Body of pancreas (tissue), 4 donors: ENCODE data around the gene IL34. TPM values are rescaled to one million over a fixed set of nuclear protein-coding genes. Genes with fewer than 3 reads are reported as not detected.

ENCODE experiments used
- ATAC-seq: fragments of 150-250 bp; one replicate; pipeline ENCODE4 v1.9.1; 2016
- DNase-seq, 4 donors: peaks; one replicate each; pipeline ENCODE4 v3.0.0-alpha.2; 2019
- H3K27ac ChIP-seq, 4 donors: fragments of 200-600 bp; sonication (generic); 1 replicate in 3 of 4; 2 replicates in 1 of 4; pipeline versions ENCODE4 v1.5.1 to v1.6.1; 2016 to 2019; ENCODE audit warnings: mild to moderate bottlenecking in 1 of 4, mixed read lengths in 1 of 4, moderate library complexity in 1 of 4
- H3K27me3 ChIP-seq, 2 donors: fragments of 200-600 bp; sonication (generic); one replicate each; pipeline ENCODE4 v1.6.0; 2016; ENCODE audit warnings: mild to moderate bottlenecking in 1 of 2
- H3K36me3 ChIP-seq, 2 donors: fragments of 200-600 bp; sonication (generic); replicated peaks in 1 of 2; 2 replicates each; pipeline ENCODE4 v1.5.1; 2016; ENCODE audit warnings: low read depth in 2 of 2; ENCODE audit not compliant: insufficient read depth in 1 of 2
- H3K4me1 ChIP-seq: fragments of 200-600 bp; sonication (generic); one replicate; pipeline ENCODE4 v1.6.0; 2016
- H3K4me3 ChIP-seq, 2 donors: fragments of 200-600 bp; sonication (generic); 1 replicate in 1 of 2; 2 replicates in 1 of 2; pipeline ENCODE4 v1.5.1; 2016 to 2019
- H3K9me3 ChIP-seq, 3 donors: fragments of 200-600 bp; sonication (generic); 1 replicate in 2 of 3; 2 replicates in 1 of 3; pipeline ENCODE4 v1.5.1; 2016
- CTCF ChIP-seq, 7 experiments: fragments of 450-650 bp in 4 of 7; fragments of 200-600 bp in 3 of 7; sonication (generic) in 3 of 7; IDR thresholded peaks; one replicate each; pipeline ENCODE4 v1.5.1; 2016 to 2019; ENCODE audit warnings: antibody characterized with exemption in 7 of 7
- POLR2A ChIP-seq, 3 donors: fragments of 450-650 bp; IDR thresholded peaks; one replicate each; pipeline ENCODE4 v1.6.1; 2016; ENCODE audit warnings: antibody characterized with exemption in 3 of 3, mild to moderate bottlenecking in 2 of 3
- WGBS, 2 donors: methylation state at CpG; one replicate each; pipeline ENCODE4 v1.1.5; 2017; 5-methylcytosine and 5-hydroxymethylcytosine counted together
- intact Hi-C: fragments of 100-400 bp; cut with DNase I; formaldehyde crosslinking; loops from one replicate; pipeline ENCODE4 v1.15.1; 2023
- total RNA-seq, 2 donors: library from RNA; depleted of rRNA; stranded (reverse); fragments of >200 nt; gene quantifications; one replicate each; pipeline ENCODE4 v1.1.0, GENCODE V29; 2016

Gene IL34
- 1 to 10 TPM in 1 of 2 donors, under 1 TPM in 1; 0.78 to 3.0 TPM for total RNA-seq

DNA sequence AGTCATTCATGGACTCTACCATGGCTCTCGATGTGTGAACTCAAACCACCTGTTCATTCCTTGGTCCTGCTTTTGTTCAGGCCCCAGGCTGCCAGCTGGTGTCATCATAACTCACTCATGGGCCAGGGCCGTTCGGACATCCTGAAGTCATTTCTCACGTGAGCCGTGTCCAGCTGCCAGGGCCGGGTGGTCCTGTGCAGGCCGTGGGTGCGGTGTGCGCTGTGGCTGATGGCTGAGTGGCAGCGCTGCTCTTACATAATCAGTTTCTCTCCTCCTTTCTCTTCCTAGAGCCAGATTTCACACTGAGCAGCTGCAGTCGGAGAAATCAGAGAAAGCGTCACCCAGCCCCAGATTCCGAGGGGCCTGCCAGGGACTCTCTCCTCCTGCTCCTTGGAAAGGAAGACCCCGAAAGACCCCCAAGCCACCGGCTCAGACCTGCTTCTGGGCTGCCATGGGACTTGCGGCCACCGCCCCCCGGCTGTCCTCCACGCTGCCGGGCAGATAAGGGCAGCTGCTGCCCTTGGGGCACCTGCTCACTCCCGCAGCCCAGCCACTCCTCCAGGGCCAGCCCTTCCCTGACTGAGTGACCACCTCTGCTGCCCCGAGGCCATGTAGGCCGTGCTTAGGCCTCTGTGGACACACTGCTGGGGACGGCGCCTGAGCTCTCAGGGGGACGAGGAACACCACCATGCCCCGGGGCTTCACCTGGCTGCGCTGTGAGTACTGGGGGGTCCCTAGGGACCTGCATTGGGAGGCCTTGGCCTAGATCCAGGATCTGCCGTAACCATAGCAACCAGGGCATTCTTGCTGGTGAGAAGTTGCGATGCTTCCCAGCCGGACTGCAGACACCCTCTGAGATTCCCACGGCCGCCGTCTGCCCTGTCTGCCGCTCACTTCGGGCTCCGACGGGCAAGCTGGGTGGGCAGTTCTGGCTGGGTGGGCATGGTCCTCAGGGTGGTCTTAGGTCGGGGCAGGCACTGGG lies at the start of gene IL34:
IL34 (plus strand) TSS at position 300 of the 982 bp plus-strand sequence; CDS start at position 689, 389 bp downstream.
- 47 to 61% methylated on average over 13 to 37 of the region's 39 CpGs for WGBS, 2 donors
- no peak for TF ChIP-seq POLR2A (IDR thresholded peaks at IDR 0.05)
- TF ChIP-seq CTCF (IDR thresholded peaks at IDR 0.05), result no peak
- intact Hi-C loops, result no loop called here
- no peaks in the 10 kb centered on the region for H3K36me3 ChIP-seq
- no peaks in the 10 kb centered on the region for H3K27me3 ChIP-seq
- no peaks in the 10 kb centered on the region for H3K9me3 ChIP-seq
- DNase-seq, result peak in 1 of 4 donors; percentile 18
- no peak within 1 kb of the TSS for H3K27ac ChIP-seq
- peak; percentile 33 for ATAC-seq
- no peak within 1 kb of the TSS for H3K4me3 ChIP-seq
- H3K4me1 ChIP-seq, result no peaks in the 10 kb centered on the region

GRCh38 chr16:70597135-70597835 lies 49.1 kb upstream of the IL34 start:
- peaks cover 8% of the 10 kb centered on the region for H3K4me1 ChIP-seq
- DNase-seq, result no peak
- intact Hi-C loops, result no loop called here
- ATAC-seq, result no peak
- no peak for TF ChIP-seq CTCF (IDR thresholded peaks at IDR 0.05)
- no peak for TF ChIP-seq POLR2A (IDR thresholded peaks at IDR 0.05)
- no peaks in the 10 kb centered on the region for H3K27me3 ChIP-seq
- H3K27ac ChIP-seq, result no peak overlapping the region
- H3K9me3 ChIP-seq, result no peaks in the 10 kb centered on the region
- no peak overlapping the region for H3K4me3 ChIP-seq
- 78 to 80% methylated on average over 4 of the region's 4 CpGs for WGBS, 2 donors
- no peaks in the 10 kb centered on the region for H3K36me3 ChIP-seq

GRCh38 chr16:70598937-70599503 lies 47.3 kb upstream of the IL34 start:
- Histone ChIP-seq H3K4me3 (no peak overlapping the region), H3K4me1 (peaks cover 8% of the 10 kb centered on the region), H3K9me3 (no peaks in the 10 kb centered on the region), H3K27ac (no peak overlapping the region), H3K36me3 (no peaks in the 10 kb centered on the region), H3K27me3 (no peaks in the 10 kb centered on the region)
- no peak for DNase-seq
- intact Hi-C loops, result no loop called here
- TF ChIP-seq POLR2A (IDR thresholded peaks at IDR 0.05) (no peak), CTCF (IDR thresholded peaks at IDR 0.05) (no peak)
- ATAC-seq, result no peak
- WGBS, 2 donors, result 74 to 76% methylated on average over 6 of the region's 6 CpGs

GRCh38 chr16:70600730-70601129 lies 45.6 kb upstream of the IL34 start:
- H3K4me3 ChIP-seq, result no peak overlapping the region
- no peaks in the 10 kb centered on the region for H3K4me1 ChIP-seq
- H3K36me3 ChIP-seq, result no peaks in the 10 kb centered on the region
- TF ChIP-seq CTCF (IDR thresholded peaks at IDR 0.05), result no peak
- no peak for TF ChIP-seq POLR2A (IDR thresholded peaks at IDR 0.05)
- ATAC-seq, result no peak
- 57 to 63% methylated on average over 3 of the region's 3 CpGs for WGBS, 2 donors
- intact Hi-C loops, result no loop called here
- DNase-seq, result no peak
- H3K27me3 ChIP-seq, result no peaks in the 10 kb centered on the region
- H3K9me3 ChIP-seq, result no peaks in the 10 kb centered on the region
- H3K27ac ChIP-seq, result no peak overlapping the region
